PC-3 (cell line): Measurements from ENCODE around the gene DZIP3.

Experiments
- CTCF ChIP-seq: fragments of 300-600 bp; sonication (generic); conservative IDR thresholded peaks from 2 replicates; pipeline ENCODE4 v1.5.1; 2017; ENCODE audit warnings: antibody characterized with exemption, low read depth, mild to moderate bottlenecking, low read length
- EZH2 ChIP-seq: fragments of 300-600 bp; sonication (generic); IDR thresholded peaks from one replicate; pipeline ENCODE4 v1.6.1; 2017; ENCODE audit warnings: antibody characterized with exemption, mild to moderate bottlenecking, low read length; ENCODE audit not compliant: unreplicated experiment
- EZH2phosphoT487 ChIP-seq: fragments of 300-600 bp; sonication (generic); IDR thresholded peaks from 2 replicates; pipeline ENCODE4 v1.6.1; 2018; ENCODE audit warnings: mild to moderate bottlenecking, antibody characterized with exemption, low read length, borderline replicate concordance

- TF ChIP-seq CTCF (no peak), EZH2 (no peak), EZH2phosphoT487 (no peak)
Observed at GRCh38 chr3:108588601-108589000, 921 bp upstream of the DZIP3 start.
